Stimulated activated CD8-positive, alpha-beta memory T cell treated with anti-CD3 and anti-CD28 coated beads, Interleukin-15, amount 100 ng/mL, for 4 hours (primary cell): ENCODE data around the gene IL36RN.
A peak's percentile ranks its signal among the peaks of the same experiment; 100 is the strongest.

ENCODE experiments used
- DNase-seq, 2 donors: peaks; one replicate each; pipeline ENCODE4 v3.0.0-alpha.2; 2020; ENCODE audit warnings: low read depth in 2 of 2

IL36RN gene

GRCh38 chr2:113102133-113102532 lies 43.1 kb downstream of the IL36RN start:
- DNase-seq: no peak

- no peak for DNase-seq
Measured at GRCh38 chr2:113103277-113103676, 44.3 kb downstream of the IL36RN start.

- DNase-seq: no peak
Measured at GRCh38 chr2:113104054-113104611, 45.1 kb downstream of the IL36RN start.

GRCh38 chr2:113105047-113105785 lies 46.2 kb downstream of the IL36RN start:
- DNase-seq: peak in 1 of 2 donors; percentile 34

- DNase-seq: no peak
Measured at GRCh38 chr2:113111121-113111520, 52.1 kb downstream of the IL36RN start.

- no peak for DNase-seq
Measured at GRCh38 chr2:113111823-113112287, 52.9 kb downstream of the IL36RN start.

GRCh38 chr2:113112441-113112840 lies 53.4 kb downstream of the IL36RN start:
- DNase-seq: no peak

GRCh38 chr2:113112871-113113270 lies 53.9 kb downstream of the IL36RN start:
- DNase-seq: no peak

GRCh38 chr2:113113807-113114206 lies 54.8 kb downstream of the IL36RN start:
- DNase-seq: no peak
